ENCODE results near the gene TUSC2. TPM values are rescaled to one million over a fixed set of nuclear protein-coding genes. Genes with fewer than 3 reads are reported as not detected.

Gene TUSC2
- total and polyA plus RNA-seq, 2 of the 8 experiments (the other 6 are each of a cell fraction or from before 2014, with no cell fraction given): 33.3 to 65.4 TPM

DNA sequence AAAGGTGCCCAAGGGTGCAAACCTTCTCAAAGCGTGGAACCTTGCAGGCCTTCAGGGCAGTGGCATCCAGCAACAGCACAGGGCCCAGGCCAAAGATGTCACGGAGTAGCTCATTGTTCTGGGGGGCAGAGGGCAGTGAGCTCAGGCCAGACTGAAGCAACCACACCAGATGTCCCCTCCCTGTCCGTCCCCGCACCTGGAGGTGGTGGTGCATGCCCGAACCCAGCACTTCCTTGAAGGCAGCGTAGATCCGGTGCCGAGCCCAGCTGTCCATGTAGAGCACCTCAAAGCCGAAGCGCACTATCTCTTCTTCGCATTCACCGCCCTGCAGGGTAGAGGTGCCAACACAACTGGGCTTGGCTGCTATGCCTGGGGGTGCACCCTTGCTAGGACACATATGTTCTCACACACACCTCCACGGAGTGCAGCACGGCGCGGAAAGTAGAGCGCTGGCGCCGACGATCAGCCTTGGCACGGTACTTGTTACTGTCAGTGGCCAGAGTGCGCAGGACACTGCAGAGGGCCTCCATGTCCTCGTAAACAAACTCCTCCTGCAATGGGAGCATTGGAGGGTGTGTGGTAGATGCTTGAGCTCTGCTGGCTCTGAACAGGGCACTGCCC lies 39.5 kb downstream of the TUSC2 start:
- H2AK5ac ChIP-seq (ENCODE audit: low read depth, low read length): no peak overlapping the region

More for the DNA sequence above, 39.5 kb downstream of the TUSC2 start:
- WGBS, 2 experiments (ENCODE audit: extremely low coverage in 1 of 2, insufficient coverage in 1 of 2, insufficient read length in 1 of 2, insufficient replicate concordance in 2 of 2, low coverage in 1 of 2, low lambda C conversion rate in 2 of 2, missing lambda C conversion rate in 1 of 2): 94% methylated on average over 23 of the region's 23 CpGs; no CpG with 5 or more reads in 1 of the 2 experiments
- Histone ChIP-seq H2BK120ac (replicated peaks; ENCODE audit: low read depth, low read length) (no peak overlapping the region), H3K9me3 (ENCODE audit: insufficient read depth in 2 of 2, low read depth in 1 of 2, low read length in 1 of 2) (no peaks in the 10 kb centered on the region), H2BK12ac (ENCODE audit: low read depth, low read length) (no peak overlapping the region), H3K4me3 (ENCODE audit: extremely low read depth in 1 of 4, insufficient read depth in 2 of 4, low read depth in 3 of 4, low read length in 4 of 4) (no peak overlapping the region), H3K56ac (replicated peaks; ENCODE audit: insufficient read length, low read depth, low read length) (no peak overlapping the region), H3K9ac (replicated peaks in 1 of 4; ENCODE audit: extremely low read depth in 1 of 4, low read depth in 3 of 4, low read length in 3 of 4) (no peak overlapping the region), H3K4me2 (ENCODE audit: insufficient read depth in 1 of 2, low read depth in 2 of 2, low read length in 2 of 2) (no peak overlapping the region), H3K14ac (ENCODE audit: insufficient read length) (no peak overlapping the region), H4K20me1 (replicated peaks in 1 of 2; ENCODE audit: control insufficient read depth in 1 of 2, insufficient read depth in 2 of 2, low read length in 2 of 2) (peaks cover 0 to 13% of the 10 kb centered on the region in 2 experiments), H3K23me2 (ENCODE audit: low read depth, low read length) (peaks cover 10% of the 10 kb centered on the region), H4K91ac (replicated peaks; ENCODE audit: insufficient read length, low read length) (no peak overlapping the region), H2BK20ac (ENCODE audit: low read length) (no peak overlapping the region), H3K4ac (replicated peaks; ENCODE audit: insufficient read length, low read depth, low read length) (no peak overlapping the region), H3K23ac (ENCODE audit: insufficient read length) (no peak overlapping the region), H2BK5ac (ENCODE audit: low read depth, low read length) (no peak overlapping the region; the same call in 1 of the 2 replicates), H3K27me3 (replicated peaks in 1 of 4; ENCODE audit: control insufficient read depth in 3 of 4, extremely low read depth in 1 of 4, insufficient read depth in 3 of 4, low read length in 3 of 4) (no peaks in the 10 kb centered on the region; a peak in 1 of 7 replicates), H3K79me1 (ENCODE audit: low read depth, low read length) (peaks cover 8% of the 10 kb centered on the region; the same call in 1 of the 2 replicates), H3K79me2 (ENCODE audit: control insufficient read depth in 1 of 2, insufficient read depth in 2 of 2, low read length in 2 of 2) (peaks cover 0 to 15% of the 10 kb centered on the region in 2 experiments; a peak in 3 of 4 replicates), H3K36me3 (ENCODE audit: control insufficient read depth in 2 of 4, insufficient read depth in 4 of 4, low read length in 3 of 4) (peaks cover 16 to 29% (median 22%) of the 10 kb centered on the region in 4 experiments), H2AFZ (ENCODE audit: low read length) (no peak overlapping the region), H3K27ac (ENCODE audit: low read depth, low read length) (no peak overlapping the region), H3K18ac (ENCODE audit: extremely low read depth, low read length) (no peak overlapping the region), H4K8ac (ENCODE audit: extremely low read depth, insufficient read depth, low read length) (no peak overlapping the region), H2BK15ac (ENCODE audit: low read length) (no peak overlapping the region), H4K5ac (ENCODE audit: insufficient read length, low read depth, low read length) (no peak overlapping the region), H3K4me1 (replicated peaks in 1 of 4; ENCODE audit: control insufficient read depth in 3 of 4, insufficient read depth in 4 of 4, low read length in 3 of 4) (peaks cover 0 to 7% (median 5%) of the 10 kb centered on the region in 4 experiments; a peak in 4 of 7 replicates)
- DNase-seq (ENCODE audit: low read depth in 1 of 2, low spot score in 2 of 2): no peak
- ChIA-PET POLR2A (ENCODE audit: partially characterized antibody) (interaction anchor here (0.6 to 6.8 kb wide), 5 partner anchors 10 to 40 kb away, joined by 3 to 122 read pairs (median 3); partner anchors contain the start of genes HYAL3, LSMEM2 and NAA80), CTCF (ENCODE audit: partially characterized antibody) (interaction anchor here (0.8 to 4.3 kb wide), 7 partner anchors 9 to 60 kb away, joined by 3 to 13 read pairs (median 3); partner anchors contain the start of gene HYAL1)
- no peak for TF ChIP-seq EP300 (IDR thresholded peaks at IDR 0.05; ENCODE audit: borderline replicate concordance in 1 of 2, low read depth in 2 of 2, low read length in 2 of 2)
- TF ChIP-seq HDAC6 (IDR thresholded peaks at IDR 0.05; ENCODE audit: low read depth, low read length): no peak
- no peak for TF ChIP-seq RBBP5 (IDR thresholded peaks at IDR 0.05; ENCODE audit: borderline replicate concordance, low read depth, low read length)
- TF ChIP-seq TEAD4 (IDR thresholded peaks at IDR 0.05; ENCODE audit: low read depth, low read length): no peak
- TF ChIP-seq POLR2A (IDR thresholded peaks at IDR 0.05; ENCODE audit: control extremely low read depth in 1 of 2, low read depth in 2 of 2, low read length in 2 of 2): no peak
- no peak for TF ChIP-seq POLR2AphosphoS5 (IDR thresholded peaks at IDR 0.05; ENCODE audit: low read depth, low read length)
- TF ChIP-seq JUND (IDR thresholded peaks at IDR 0.05; ENCODE audit: low read length): no peak
- TF ChIP-seq, protein P1, sequence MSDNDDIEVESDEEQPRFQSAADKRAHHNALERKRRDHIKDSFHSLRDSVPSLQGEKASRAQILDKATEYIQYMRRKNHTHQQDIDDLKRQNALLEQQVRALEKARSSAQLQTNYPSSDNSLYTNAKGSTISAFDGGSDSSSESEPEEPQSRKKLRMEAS (IDR thresholded peaks at IDR 0.05): no peak
- no peak for TF ChIP-seq CHD1 (IDR thresholded peaks at IDR 0.05; ENCODE audit: low read depth, low read length)
- no peak for FAIRE-seq
